MV-4-11 (cell line): Measurements from ENCODE around the gene TRRAP.

Source experiments
- DNase-seq: peaks from one replicate; lab custom pipeline; 2025; lab: John Stamatoyannopoulos, UW

TRRAP gene

GRCh38 chr7:98902523-98902922 is 24.2 kb downstream of the TRRAP start:
- DNase-seq: no peak

GRCh38 chr7:98903246-98903645 is 24.9 kb downstream of the TRRAP start:
- no peak for DNase-seq

- no peak for DNase-seq
These were observed 29.2 kb downstream of the TRRAP start for GRCh38 chr7:98907570-98907969.

GRCh38 chr7:98908585-98908984 is 30.3 kb downstream of the TRRAP start:
- no peak for DNase-seq

GRCh38 chr7:98909487-98909886 is 31.2 kb downstream of the TRRAP start:
- no peak for DNase-seq

GRCh38 chr7:98910427-98910826 is 32.1 kb downstream of the TRRAP start:
- DNase-seq: no peak

GRCh38 chr7:98911916-98912315 is 33.6 kb downstream of the TRRAP start:
- DNase-seq: no peak

GRCh38 chr7:98913026-98913425 is 34.7 kb downstream of the TRRAP start:
- no peak for DNase-seq

- no peak for DNase-seq
These were observed 35.3 kb downstream of the TRRAP start for GRCh38 chr7:98913612-98914011.

- DNase-seq: no peak
These were observed 39.0 kb downstream of the TRRAP start for GRCh38 chr7:98917331-98917730.

GRCh38 chr7:98921608-98922372 is 43.5 kb downstream of the TRRAP start:
- DNase-seq: no peak

- no peak for DNase-seq
These were observed 44.3 kb downstream of the TRRAP start for GRCh38 chr7:98922392-98923187.

GRCh38 chr7:98923512-98923911 is 45.2 kb downstream of the TRRAP start:
- DNase-seq: no peak

- DNase-seq: no peak
These were observed 48.8 kb downstream of the TRRAP start for GRCh38 chr7:98927125-98927524.

GRCh38 chr7:98930464-98930863 is 52.1 kb downstream of the TRRAP start:
- DNase-seq: no peak

GRCh38 chr7:98930921-98931320 is 52.6 kb downstream of the TRRAP start:
- DNase-seq: no peak

- no peak for DNase-seq
These were observed 55.0 kb downstream of the TRRAP start for GRCh38 chr7:98933321-98933720.

GRCh38 chr7:98934267-98934666 is 55.9 kb downstream of the TRRAP start:
- DNase-seq: no peak

GRCh38 chr7:98935811-98936210 is 57.5 kb downstream of the TRRAP start:
- no peak for DNase-seq

GRCh38 chr7:98943336-98943735 is 65.0 kb downstream of the TRRAP start:
- DNase-seq: no peak

- DNase-seq: peak; percentile 32
These were observed 66.1 kb downstream of the TRRAP start for GRCh38 chr7:98944386-98944785.

GRCh38 chr7:98945852-98946251 is 67.5 kb downstream of the TRRAP start:
- no peak for DNase-seq

- DNase-seq: no peak
These were observed 68.1 kb downstream of the TRRAP start for GRCh38 chr7:98946389-98946788.
